Sigmoid colon (tissue), 7 donors: Measurements from ENCODE around the gene GDPD1. TPM values are rescaled to one million over a fixed set of nuclear protein-coding genes. Genes with fewer than 3 reads are reported as not detected.
"Not testable (repeated sequence)": the region's sequence is repeated elsewhere in the genome, so short reads cannot be mapped to it uniquely, and the experiment has no call there.

ENCODE experiments used
- DNase-seq: peaks from one replicate; pipeline ENCODE4 v3.0.0-alpha.2; 2019
- H3K27ac ChIP-seq, 4 donors: fragments of 200-600 bp; sonication (generic); one replicate each; pipeline ENCODE4 v1.5.1; 2016 to 2019; ENCODE audit warnings: mild to moderate bottlenecking in 1 of 4
- H3K27me3 ChIP-seq, 3 donors: fragments of 200-600 bp; sonication (generic); one replicate each; pipeline ENCODE4 v1.5.1; 2019; ENCODE audit warnings: mild to moderate bottlenecking in 1 of 3
- H3K36me3 ChIP-seq, 4 donors: fragments of 200-600 bp; sonication (generic); one replicate each; pipeline ENCODE4 v1.5.1; 2016 to 2019
- H3K4me1 ChIP-seq, 4 donors: fragments of 200-600 bp; sonication (generic); one replicate each; pipeline ENCODE4 v1.5.1; 2017 to 2019
- H3K4me3 ChIP-seq, 4 donors: fragments of 200-600 bp; sonication (generic); one replicate each; pipeline ENCODE4 v1.5.1; 2017 to 2019; ENCODE audit warnings: mild to moderate bottlenecking in 2 of 4, moderate library complexity in 1 of 4
- H3K9me3 ChIP-seq, 4 donors: fragments of 200-600 bp in 3 of 4; sonication (generic) in 3 of 4; one replicate each; pipeline versions ENCODE4 v1.5.1 to v1.6.1; 2013 to 2019
- CTCF ChIP-seq, 4 experiments: fragments of 450-650 bp in 3 of 4; fragments of 200-600 bp in 1 of 4; IDR thresholded peaks; one replicate each; pipeline ENCODE4 v1.5.1; 2016 to 2019; ENCODE audit warnings: antibody characterized with exemption in 4 of 4, mild to moderate bottlenecking in 3 of 4, moderate library complexity in 2 of 4
- EP300 ChIP-seq, 4 donors: sonication (generic); formaldehyde crosslinking; IDR thresholded peaks; one replicate each; pipeline ENCODE4 v1.6.1; 2017; ENCODE audit warnings: antibody characterized with exemption in 4 of 4
- POLR2A ChIP-seq, 2 donors: fragments of 450-650 bp; IDR thresholded peaks; one replicate each; pipeline ENCODE4 v1.6.1; 2016; ENCODE audit warnings: antibody characterized with exemption in 2 of 2, mild to moderate bottlenecking in 2 of 2, moderate library complexity in 2 of 2
- POLR2AphosphoS5 ChIP-seq, 4 donors: sonication (generic); formaldehyde crosslinking; IDR thresholded peaks; one replicate each; pipeline ENCODE4 v1.6.1; 2017; ENCODE audit warnings: antibody characterized with exemption in 4 of 4
- WGBS, 2 donors: extraction: QIAGEN DNeasy Blood & Tissue Kit; methylation state at CpG; one replicate each; pipeline ENCODE4 v1.1.7; 2013; 5-methylcytosine and 5-hydroxymethylcytosine counted together
- intact Hi-C: fragments of 100-400 bp; cut with DNase I; formaldehyde crosslinking; loops from one replicate; pipeline ENCODE4 v1.15.1; 2023
- polyA plus RNA-seq, 3 donors: library from polyadenylated mRNA; stranded (reverse); fragments of 200-250 nt; gene quantifications; one replicate each; pipeline ENCODE4 v1.2.3, GENCODE V29; 2013
- total RNA-seq, 4 donors: library from RNA; depleted of rRNA; stranded (reverse); fragments of >200 nt; gene quantifications; one replicate each; pipeline ENCODE4 v1.1.0, GENCODE V29; 2016
- donor health status: healthy with polysubstance abuse.
- donor health status: Bipolar disorder and iron deficiency.
- donor health status: healthy.

Gene GDPD1
- total and polyA plus RNA-seq, 7 donors: 0.60 to 4.3 (median 2.5) TPM

GRCh38 chr17:59289981-59290301, 69.6 kb downstream of the GDPD1 start:
- Histone ChIP-seq H3K4me3 (no peak overlapping the region), H3K36me3 (no peaks in the 10 kb centered on the region), H3K9me3 (no peaks in the 10 kb centered on the region), H3K4me1 (no peaks in the 10 kb centered on the region), H3K27me3 (no peaks in the 10 kb centered on the region), H3K27ac (no peak overlapping the region)
- TF ChIP-seq POLR2AphosphoS5 (IDR thresholded peaks at IDR 0.05) (no peak), EP300 (IDR thresholded peaks at IDR 0.05) (no peak), POLR2A (IDR thresholded peaks at IDR 0.05) (no peak), CTCF (IDR thresholded peaks at IDR 0.05) (no peak)
- 61 to 69% methylated on average over 3 of the region's 3 CpGs for WGBS, 2 donors
- intact Hi-C loops: no loop called here
- DNase-seq: no peak

GRCh38 chr17:59290302-59290998, 70.1 kb downstream of the GDPD1 start:
- intact Hi-C loops, H3K36me3 ChIP-seq, H3K27ac ChIP-seq, H3K4me3 ChIP-seq, H3K27me3 ChIP-seq, H3K9me3 ChIP-seq, H3K4me1 ChIP-seq, DNase-seq: not testable (repeated sequence)
- WGBS, 2 donors: 17 to 28% methylated on average over 12 of the region's 12 CpGs

GRCh38 chr17:59292174-59292523, 71.8 kb downstream of the GDPD1 start:
- 16 to 27% methylated on average over 1 of the region's 1 CpG for WGBS, 2 donors

GRCh38 chr17:59296190-59296589, 75.9 kb downstream of the GDPD1 start:
- Histone ChIP-seq H3K27ac (no peak overlapping the region), H3K4me1 (no peaks in the 10 kb centered on the region), H3K4me3 (no peak overlapping the region), H3K9me3 (no peaks in the 10 kb centered on the region), H3K27me3 (no peaks in the 10 kb centered on the region), H3K36me3 (no peaks in the 10 kb centered on the region)
- DNase-seq: no peak
- TF ChIP-seq POLR2A (IDR thresholded peaks at IDR 0.05) (no peak), EP300 (IDR thresholded peaks at IDR 0.05) (no peak), CTCF (IDR thresholded peaks at IDR 0.05) (no peak), POLR2AphosphoS5 (IDR thresholded peaks at IDR 0.05) (no peak)
- WGBS, 2 donors: 36 to 77% methylated on average over 2 of the region's 2 CpGs
- intact Hi-C loops: no loop called here

More at GRCh38 chr17:59292174-59292523, 71.8 kb downstream of the GDPD1 start:
- Histone ChIP-seq H3K27ac (no peak overlapping the region), H3K27me3 (no peaks in the 10 kb centered on the region), H3K4me3 (no peak overlapping the region), H3K4me1 (no peaks in the 10 kb centered on the region), H3K36me3 (no peaks in the 10 kb centered on the region), H3K9me3 (no peaks in the 10 kb centered on the region)
- intact Hi-C loops: no loop called here
- DNase-seq: no peak
- TF ChIP-seq CTCF (IDR thresholded peaks at IDR 0.05) (no peak), EP300 (IDR thresholded peaks at IDR 0.05) (no peak), POLR2AphosphoS5 (IDR thresholded peaks at IDR 0.05) (no peak), POLR2A (IDR thresholded peaks at IDR 0.05) (no peak)

GRCh38 chr17:59298521-59298920, 78.2 kb downstream of the GDPD1 start:
- intact Hi-C loops: no loop called here
- TF ChIP-seq POLR2AphosphoS5 (IDR thresholded peaks at IDR 0.05) (no peak), EP300 (IDR thresholded peaks at IDR 0.05) (no peak), POLR2A (IDR thresholded peaks at IDR 0.05) (no peak), CTCF (IDR thresholded peaks at IDR 0.05) (no peak)
- no peaks in the 10 kb centered on the region for H3K9me3 ChIP-seq
- no peak overlapping the region for H3K27ac ChIP-seq
- WGBS, 2 donors: 44 to 72% methylated on average over 2 of the region's 2 CpGs
- no peaks in the 10 kb centered on the region for H3K36me3 ChIP-seq
- no peaks in the 10 kb centered on the region for H3K27me3 ChIP-seq
- no peaks in the 10 kb centered on the region for H3K4me1 ChIP-seq
- H3K4me3 ChIP-seq: no peak overlapping the region
- no peak for DNase-seq
